Gastroesophageal sphincter (tissue), 3 donors: ENCODE results near the gene DNAJB6.

Experiments
- CTCF ChIP-seq, 4 experiments: fragments of 200-600 bp in 2 of 4; fragments of 450-650 bp in 2 of 4; sonication (generic) in 1 of 4; IDR thresholded peaks; one replicate each; pipeline ENCODE4 v1.5.1; 2017 to 2019; ENCODE audit warnings: antibody characterized with exemption in 4 of 4, mild to moderate bottlenecking in 2 of 4, moderate library complexity in 2 of 4
- POLR2AphosphoS5 ChIP-seq: sonication (generic); formaldehyde crosslinking; IDR thresholded peaks from one replicate; pipeline ENCODE4 v1.6.1; 2017; ENCODE audit warnings: antibody characterized with exemption

GRCh38 chr7:157299613-157300368, 37.0 kb upstream of the DNAJB6 start:
- no peak for TF ChIP-seq POLR2AphosphoS5
- TF ChIP-seq CTCF (IDR thresholded peaks at IDR 0.05) = no peak
